Measurements from ENCODE around the gene PLA2G2F. TPM values are rescaled to one million over a fixed set of nuclear protein-coding genes. Genes with fewer than 3 reads are reported as not detected.

Gene PLA2G2F
- total and polyA plus RNA-seq, 2 experiments from 2014 or later: not detected

DNA sequence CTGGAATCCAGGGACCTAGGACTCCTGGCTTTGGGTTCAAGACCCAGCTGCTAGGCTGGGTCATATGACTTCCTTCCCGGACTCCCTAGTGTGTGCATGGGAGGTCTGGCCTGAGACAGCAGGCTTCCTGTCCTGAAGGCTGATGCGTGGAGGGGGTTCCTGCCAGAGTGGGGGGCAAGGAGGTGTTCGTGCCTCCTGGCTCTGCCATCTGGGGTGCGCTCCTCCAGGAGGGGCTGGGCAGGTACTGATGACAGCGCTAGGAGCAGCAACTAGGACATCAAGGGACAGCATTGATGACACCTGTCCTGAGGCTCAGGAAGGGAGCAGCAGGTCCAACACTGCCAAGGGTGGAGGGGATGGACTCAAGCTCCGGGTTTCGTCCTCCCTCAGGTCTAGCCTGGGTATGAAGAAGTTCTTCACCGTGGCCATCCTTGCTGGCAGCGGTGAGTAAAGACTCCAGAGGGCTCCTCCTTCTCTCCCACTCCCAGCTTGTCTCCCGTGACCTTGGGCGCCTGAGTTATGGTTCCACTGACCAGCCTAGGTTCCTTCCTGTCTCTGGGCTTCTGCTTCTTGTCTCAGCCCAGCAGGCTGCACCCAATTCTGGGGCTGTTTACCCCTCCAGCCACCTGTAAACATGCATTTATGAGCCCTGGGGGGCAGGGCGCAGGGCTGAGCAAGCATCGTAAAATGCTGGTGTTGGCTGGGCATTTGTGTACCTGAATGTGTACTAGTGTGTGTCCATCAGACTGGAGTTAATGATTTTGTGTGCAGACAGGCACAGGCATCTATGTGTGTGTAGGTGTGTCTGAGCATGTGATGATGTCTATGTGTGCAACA lies 871 bp downstream of the PLA2G2F start (continued):
- TF ChIP-seq STAT1 (IDR thresholded peaks at IDR 0.05; ENCODE audit: unreplicated experiment) (no peak), ZNF331 (CRISPR knock-in tag; IDR thresholded peaks at IDR 0.05; ENCODE audit: low read depth) (no peak), CREB1 (CRISPR knock-in tag; IDR thresholded peaks at IDR 0.05; ENCODE audit: low read depth) (no peak), ZNF114 (CRISPR knock-in tag; IDR thresholded peaks at IDR 0.05) (no peak), JUNB (IDR thresholded peaks at IDR 0.05; ENCODE audit: unreplicated experiment) (no peak), POLR2AphosphoS5 (IDR thresholded peaks at IDR 0.05; ENCODE audit: low read depth) (no peak)
- TF ChIP-seq, protein P1, sequence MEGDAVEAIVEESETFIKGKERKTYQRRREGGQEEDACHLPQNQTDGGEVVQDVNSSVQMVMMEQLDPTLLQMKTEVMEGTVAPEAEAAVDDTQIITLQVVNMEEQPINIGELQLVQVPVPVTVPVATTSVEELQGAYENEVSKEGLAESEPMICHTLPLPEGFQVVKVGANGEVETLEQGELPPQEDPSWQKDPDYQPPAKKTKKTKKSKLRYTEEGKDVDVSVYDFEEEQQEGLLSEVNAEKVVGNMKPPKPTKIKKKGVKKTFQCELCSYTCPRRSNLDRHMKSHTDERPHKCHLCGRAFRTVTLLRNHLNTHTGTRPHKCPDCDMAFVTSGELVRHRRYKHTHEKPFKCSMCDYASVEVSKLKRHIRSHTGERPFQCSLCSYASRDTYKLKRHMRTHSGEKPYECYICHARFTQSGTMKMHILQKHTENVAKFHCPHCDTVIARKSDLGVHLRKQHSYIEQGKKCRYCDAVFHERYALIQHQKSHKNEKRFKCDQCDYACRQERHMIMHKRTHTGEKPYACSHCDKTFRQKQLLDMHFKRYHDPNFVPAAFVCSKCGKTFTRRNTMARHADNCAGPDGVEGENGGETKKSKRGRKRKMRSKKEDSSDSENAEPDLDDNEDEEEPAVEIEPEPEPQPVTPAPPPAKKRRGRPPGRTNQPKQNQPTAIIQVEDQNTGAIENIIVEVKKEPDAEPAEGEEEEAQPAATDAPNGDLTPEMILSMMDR (conservative IDR thresholded peaks at IDR 0.05; ENCODE audit: low read depth in 2 of 2): no peak
- TF ChIP-seq, protein P2, sequence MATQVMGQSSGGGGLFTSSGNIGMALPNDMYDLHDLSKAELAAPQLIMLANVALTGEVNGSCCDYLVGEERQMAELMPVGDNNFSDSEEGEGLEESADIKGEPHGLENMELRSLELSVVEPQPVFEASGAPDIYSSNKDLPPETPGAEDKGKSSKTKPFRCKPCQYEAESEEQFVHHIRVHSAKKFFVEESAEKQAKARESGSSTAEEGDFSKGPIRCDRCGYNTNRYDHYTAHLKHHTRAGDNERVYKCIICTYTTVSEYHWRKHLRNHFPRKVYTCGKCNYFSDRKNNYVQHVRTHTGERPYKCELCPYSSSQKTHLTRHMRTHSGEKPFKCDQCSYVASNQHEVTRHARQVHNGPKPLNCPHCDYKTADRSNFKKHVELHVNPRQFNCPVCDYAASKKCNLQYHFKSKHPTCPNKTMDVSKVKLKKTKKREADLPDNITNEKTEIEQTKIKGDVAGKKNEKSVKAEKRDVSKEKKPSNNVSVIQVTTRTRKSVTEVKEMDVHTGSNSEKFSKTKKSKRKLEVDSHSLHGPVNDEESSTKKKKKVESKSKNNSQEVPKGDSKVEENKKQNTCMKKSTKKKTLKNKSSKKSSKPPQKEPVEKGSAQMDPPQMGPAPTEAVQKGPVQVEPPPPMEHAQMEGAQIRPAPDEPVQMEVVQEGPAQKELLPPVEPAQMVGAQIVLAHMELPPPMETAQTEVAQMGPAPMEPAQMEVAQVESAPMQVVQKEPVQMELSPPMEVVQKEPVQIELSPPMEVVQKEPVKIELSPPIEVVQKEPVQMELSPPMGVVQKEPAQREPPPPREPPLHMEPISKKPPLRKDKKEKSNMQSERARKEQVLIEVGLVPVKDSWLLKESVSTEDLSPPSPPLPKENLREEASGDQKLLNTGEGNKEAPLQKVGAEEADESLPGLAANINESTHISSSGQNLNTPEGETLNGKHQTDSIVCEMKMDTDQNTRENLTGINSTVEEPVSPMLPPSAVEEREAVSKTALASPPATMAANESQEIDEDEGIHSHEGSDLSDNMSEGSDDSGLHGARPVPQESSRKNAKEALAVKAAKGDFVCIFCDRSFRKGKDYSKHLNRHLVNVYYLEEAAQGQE (IDR thresholded peaks at IDR 0.05; ENCODE audit: unreplicated experiment): no peak

DNA sequence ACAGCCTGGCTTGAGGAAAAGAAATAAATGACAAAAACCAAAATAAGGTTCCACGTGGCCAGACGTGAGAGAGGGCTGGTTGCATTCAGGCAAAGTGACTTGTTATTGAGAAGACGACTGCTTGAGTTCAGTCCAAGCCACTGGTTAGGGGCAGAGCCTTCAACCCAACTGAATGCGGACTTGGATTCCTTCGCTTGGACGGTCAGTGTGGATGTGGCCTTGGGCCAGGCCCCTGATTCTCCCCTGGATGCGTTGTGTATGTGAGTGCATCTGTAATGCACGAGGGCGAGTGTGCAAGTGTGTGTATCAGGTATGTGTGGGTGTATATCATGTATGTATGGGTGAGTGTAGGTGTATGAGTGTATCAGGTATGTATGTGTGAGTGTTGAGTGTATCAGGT lies 1.9 kb downstream of the PLA2G2F start:
- no peak for DNase-seq (ENCODE audit: low spot score)
- H3F3A ChIP-seq (replicated peaks; ENCODE audit: low read depth): no peaks in the 10 kb centered on the region
- peaks cover 4% of the 10 kb centered on the region; the same call in 1 of the 3 replicates for H3K36me3 Mint-ChIP-seq (ENCODE audit: low read depth)
- H4K20me1 ChIP-seq (replicated peaks; ENCODE audit: insufficient read depth): no peaks in the 10 kb centered on the region
- no peak overlapping the region for H3K4me3 ChIP-seq
- no peaks in the 10 kb centered on the region for H3K4me1 Mint-ChIP-seq
- no peaks in the 10 kb centered on the region for H3K27me3 ChIP-seq (ENCODE audit: insufficient read depth)
- H3K4me3 Mint-ChIP-seq: no peak overlapping the region
- H3K9me3 Mint-ChIP-seq: peaks cover 7% of the 10 kb centered on the region; the same call in 2 of the 3 replicates
- no peak for ATAC-seq
- no peaks in the 10 kb centered on the region for H3K9me2 ChIP-seq (ENCODE audit: insufficient read depth)
- no peaks in the 10 kb centered on the region for H3K4me1 ChIP-seq (ENCODE audit: insufficient read depth)
- H3K27ac ChIP-seq (ENCODE audit: low read depth): no peak overlapping the region
- no peaks in the 10 kb centered on the region for H3K79me2 ChIP-seq (replicated peaks; ENCODE audit: insufficient read depth)
- H3K36me3 ChIP-seq (ENCODE audit: insufficient read depth): no peaks in the 10 kb centered on the region
- no peak overlapping the region for H2AFZ ChIP-seq
- H3K27ac Mint-ChIP-seq: no peak overlapping the region
- peaks cover 3% of the 10 kb centered on the region for H3K27me3 Mint-ChIP-seq (ENCODE audit: insufficient read depth, low read depth, poor library complexity)
- H3K4me2 ChIP-seq: no peak overlapping the region
- TF ChIP-seq ZNF331 (CRISPR knock-in tag; IDR thresholded peaks at IDR 0.05; ENCODE audit: low read depth): no peak
- TF ChIP-seq NANOG (IDR thresholded peaks at IDR 0.05; ENCODE audit: borderline replicate concordance): no peak
- TF ChIP-seq CREB1 (CRISPR knock-in tag; IDR thresholded peaks at IDR 0.05; ENCODE audit: low read depth): no peak
- TF ChIP-seq, protein P3, sequence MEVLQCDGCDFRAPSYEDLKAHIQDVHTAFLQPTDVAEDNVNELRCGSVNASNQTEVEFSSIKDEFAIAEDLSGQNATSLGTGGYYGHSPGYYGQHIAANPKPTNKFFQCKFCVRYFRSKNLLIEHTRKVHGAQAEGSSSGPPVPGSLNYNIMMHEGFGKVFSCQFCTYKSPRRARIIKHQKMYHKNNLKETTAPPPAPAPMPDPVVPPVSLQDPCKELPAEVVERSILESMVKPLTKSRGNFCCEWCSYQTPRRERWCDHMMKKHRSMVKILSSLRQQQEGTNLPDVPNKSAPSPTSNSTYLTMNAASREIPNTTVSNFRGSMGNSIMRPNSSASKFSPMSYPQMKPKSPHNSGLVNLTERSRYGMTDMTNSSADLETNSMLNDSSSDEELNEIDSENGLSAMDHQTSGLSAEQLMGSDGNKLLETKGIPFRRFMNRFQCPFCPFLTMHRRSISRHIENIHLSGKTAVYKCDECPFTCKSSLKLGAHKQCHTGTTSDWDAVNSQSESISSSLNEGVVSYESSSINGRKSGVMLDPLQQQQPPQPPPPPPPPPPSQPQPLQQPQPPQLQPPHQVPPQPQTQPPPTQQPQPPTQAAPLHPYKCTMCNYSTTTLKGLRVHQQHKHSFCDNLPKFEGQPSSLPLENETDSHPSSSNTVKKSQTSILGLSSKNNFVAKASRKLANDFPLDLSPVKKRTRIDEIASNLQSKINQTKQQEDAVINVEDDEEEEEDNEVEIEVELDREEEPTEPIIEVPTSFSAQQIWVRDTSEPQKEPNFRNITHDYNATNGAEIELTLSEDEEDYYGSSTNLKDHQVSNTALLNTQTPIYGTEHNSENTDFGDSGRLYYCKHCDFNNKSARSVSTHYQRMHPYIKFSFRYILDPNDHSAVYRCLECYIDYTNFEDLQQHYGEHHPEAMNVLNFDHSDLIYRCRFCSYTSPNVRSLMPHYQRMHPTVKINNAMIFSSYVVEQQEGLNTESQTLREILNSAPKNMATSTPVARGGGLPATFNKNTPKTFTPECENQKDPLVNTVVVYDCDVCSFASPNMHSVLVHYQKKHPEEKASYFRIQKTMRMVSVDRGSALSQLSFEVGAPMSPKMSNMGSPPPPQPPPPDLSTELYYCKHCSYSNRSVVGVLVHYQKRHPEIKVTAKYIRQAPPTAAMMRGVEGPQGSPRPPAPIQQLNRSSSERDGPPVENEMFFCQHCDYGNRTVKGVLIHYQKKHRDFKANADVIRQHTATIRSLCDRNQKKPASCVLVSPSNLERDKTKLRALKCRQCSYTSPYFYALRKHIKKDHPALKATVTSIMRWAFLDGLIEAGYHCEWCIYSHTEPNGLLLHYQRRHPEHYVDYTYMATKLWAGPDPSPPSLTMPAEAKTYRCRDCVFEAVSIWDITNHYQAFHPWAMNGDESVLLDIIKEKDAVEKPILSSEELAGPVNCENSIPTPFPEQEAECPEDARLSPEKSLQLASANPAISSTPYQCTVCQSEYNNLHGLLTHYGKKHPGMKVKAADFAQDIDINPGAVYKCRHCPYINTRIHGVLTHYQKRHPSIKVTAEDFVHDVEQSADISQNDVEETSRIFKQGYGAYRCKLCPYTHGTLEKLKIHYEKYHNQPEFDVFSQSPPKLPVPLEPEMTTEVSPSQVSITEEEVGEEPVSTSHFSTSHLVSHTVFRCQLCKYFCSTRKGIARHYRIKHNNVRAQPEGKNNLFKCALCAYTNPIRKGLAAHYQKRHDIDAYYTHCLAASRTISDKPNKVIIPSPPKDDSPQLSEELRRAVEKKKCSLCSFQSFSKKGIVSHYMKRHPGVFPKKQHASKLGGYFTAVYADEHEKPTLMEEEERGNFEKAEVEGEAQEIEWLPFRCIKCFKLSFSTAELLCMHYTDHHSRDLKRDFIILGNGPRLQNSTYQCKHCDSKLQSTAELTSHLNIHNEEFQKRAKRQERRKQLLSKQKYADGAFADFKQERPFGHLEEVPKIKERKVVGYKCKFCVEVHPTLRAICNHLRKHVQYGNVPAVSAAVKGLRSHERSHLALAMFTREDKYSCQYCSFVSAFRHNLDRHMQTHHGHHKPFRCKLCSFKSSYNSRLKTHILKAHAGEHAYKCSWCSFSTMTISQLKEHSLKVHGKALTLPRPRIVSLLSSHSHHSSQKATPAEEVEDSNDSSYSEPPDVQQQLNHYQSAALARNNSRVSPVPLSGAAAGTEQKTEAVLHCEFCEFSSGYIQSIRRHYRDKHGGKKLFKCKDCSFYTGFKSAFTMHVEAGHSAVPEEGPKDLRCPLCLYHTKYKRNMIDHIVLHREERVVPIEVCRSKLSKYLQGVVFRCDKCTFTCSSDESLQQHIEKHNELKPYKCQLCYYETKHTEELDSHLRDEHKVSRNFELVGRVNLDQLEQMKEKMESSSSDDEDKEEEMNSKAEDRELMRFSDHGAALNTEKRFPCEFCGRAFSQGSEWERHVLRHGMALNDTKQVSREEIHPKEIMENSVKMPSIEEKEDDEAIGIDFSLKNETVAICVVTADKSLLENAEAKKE (CRISPR knock-in tag; IDR thresholded peaks at IDR 0.05): no peak
- TF ChIP-seq, protein P1 (conservative IDR thresholded peaks at IDR 0.05; ENCODE audit: low read depth in 2 of 2): no peak
